Astrocyte (in vitro differentiated cells and primary cell): ENCODE results near the gene DOCK2. TPM values are rescaled to one million over a fixed set of nuclear protein-coding genes. Genes with fewer than 3 reads are reported as not detected.
A peak's percentile ranks its signal among the peaks of the same experiment; 100 is the strongest.
"Not testable (repeated sequence)": the region's sequence is repeated elsewhere in the genome, so short reads cannot be mapped to it uniquely, and the experiment has no call there.

Experiments
- DNase-seq: peaks from one replicate; pipeline ENCODE4 v3.0.0-alpha.2; 2010; ENCODE audit warnings: low read depth
- FAIRE-seq: peaks from 2 replicates; lab custom pipeline; 2011; peaks lifted over from hg19 to GRCh38; lab: Jason Lieb, UNC
- H2AFZ ChIP-seq: 2 replicates; pipeline ENCODE4 v1.6.0; 2012; ENCODE audit warnings: low read depth, low read length, inconsistent platforms
- H3K27ac ChIP-seq: 2 replicates; pipeline ENCODE4 v1.5.1; 2011; ENCODE audit warnings: low read depth, low read length, inconsistent platforms
- H3K27me3 ChIP-seq: 2 replicates; pipeline ENCODE4 v1.6.0; 2011; ENCODE audit warnings: low read length, inconsistent platforms; ENCODE audit not compliant: insufficient read depth
- H3K36me3 ChIP-seq: 2 replicates; pipeline ENCODE4 v1.5.1; 2011; ENCODE audit warnings: low read length, inconsistent platforms; ENCODE audit not compliant: insufficient read depth
- H3K4me1 ChIP-seq: 2 replicates; pipeline ENCODE4 v1.5.1; 2011; ENCODE audit warnings: low read length, inconsistent platforms; ENCODE audit not compliant: insufficient read depth
- H3K4me2 ChIP-seq: 2 replicates; pipeline ENCODE4 v1.6.0; 2012; ENCODE audit warnings: low read length, inconsistent platforms
- H3K4me3 ChIP-seq: 2 replicates; pipeline ENCODE4 v1.5.1; 2011; ENCODE audit warnings: low read depth, mild to moderate bottlenecking, low read length, inconsistent platforms; ENCODE audit not compliant: insufficient read depth
- H3K79me2 ChIP-seq: 2 replicates; pipeline ENCODE4 v1.6.0; 2012; ENCODE audit warnings: mild to moderate bottlenecking, low read length, inconsistent platforms; ENCODE audit not compliant: insufficient read depth
- H3K9ac ChIP-seq: 2 replicates; pipeline ENCODE4 v1.6.0; 2012; ENCODE audit warnings: mild to moderate bottlenecking, low read length, inconsistent platforms
- H3K9me3 ChIP-seq: 2 replicates; pipeline ENCODE4 v1.5.1; 2012; ENCODE audit warnings: low read depth, mild to moderate bottlenecking, low read length, inconsistent platforms; ENCODE audit not compliant: insufficient read depth
- H4K20me1 ChIP-seq: 2 replicates; pipeline ENCODE4 v1.6.0; 2012; ENCODE audit warnings: low read length, inconsistent platforms; ENCODE audit not compliant: insufficient read depth
- H3K27ac Mint-ChIP-seq: one replicate; pipeline ENCODE4 v1.8.0; 2021; ENCODE audit warnings: mild to moderate bottlenecking, mixed read lengths; ENCODE audit not compliant: unreplicated experiment
- H3K27me3 Mint-ChIP-seq: one replicate; pipeline ENCODE4 v1.8.0; 2021; ENCODE audit warnings: low read depth, mixed read lengths; ENCODE audit not compliant: unreplicated experiment
- H3K36me3 Mint-ChIP-seq: one replicate; pipeline ENCODE4 v1.8.0; 2021; ENCODE audit warnings: low read depth, mixed read lengths; ENCODE audit not compliant: unreplicated experiment
- H3K4me1 Mint-ChIP-seq: one replicate; pipeline ENCODE4 v1.8.0; 2021; ENCODE audit warnings: low read depth, mixed read lengths; ENCODE audit not compliant: unreplicated experiment
- H3K4me3 Mint-ChIP-seq: one replicate; pipeline ENCODE4 v1.8.0; 2021; ENCODE audit warnings: mild to moderate bottlenecking, moderate library complexity, mixed read lengths; ENCODE audit not compliant: unreplicated experiment
- H3K9me3 Mint-ChIP-seq: one replicate; pipeline ENCODE4 v1.8.0; 2021; ENCODE audit warnings: mild to moderate bottlenecking, mixed read lengths; ENCODE audit not compliant: unreplicated experiment
- EZH2 ChIP-seq: IDR thresholded peaks from 2 replicates; pipeline ENCODE4 v1.6.1; 2012; ENCODE audit warnings: mild to moderate bottlenecking, low read length, inconsistent platforms; ENCODE audit not compliant: insufficient read depth
- total RNA-seq: library from RNA; stranded (reverse); gene quantifications from 2 replicates; pipeline ENCODE4 v1.2.1, GENCODE V29; 2021
- TF ChIP-seq, protein P1 (sequence below): IDR thresholded peaks from 2 replicates; pipeline ENCODE4 v1.5.1; 2011; ENCODE audit warnings: low read depth, mild to moderate bottlenecking, inconsistent platforms, low read length, moderate library complexity; ENCODE audit not compliant: insufficient read depth

Gene DOCK2
- total RNA-seq, 1 donor from 2014 or later, result 0.66 TPM

DNA sequence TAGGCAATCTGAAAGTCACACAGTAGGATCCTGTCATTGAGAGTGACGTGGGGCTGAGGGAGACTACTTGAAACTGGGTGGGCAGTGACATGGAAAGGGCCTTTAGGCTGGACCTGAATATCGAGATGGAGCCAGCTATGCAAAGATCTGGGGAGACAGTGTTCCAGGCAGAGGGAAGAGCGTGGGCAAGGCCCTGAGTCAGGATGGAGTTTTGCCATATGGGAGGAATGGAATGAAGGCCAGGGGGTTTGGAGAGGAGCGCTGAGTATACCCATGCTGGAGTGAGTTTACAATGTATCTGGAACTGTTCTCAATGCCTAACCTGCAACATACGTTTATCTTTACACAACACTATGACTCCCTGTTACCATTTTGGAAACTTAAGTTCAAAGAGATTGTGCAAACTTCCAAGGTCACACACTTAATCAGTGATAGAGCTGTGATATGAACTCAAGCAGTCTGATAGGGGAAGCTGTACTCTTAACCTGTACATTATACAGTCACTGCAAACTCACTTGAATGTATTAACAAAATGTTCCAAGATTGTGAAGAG lies 309.7 kb downstream of the DOCK2 start:
- H3K36me3 ChIP-seq, result peaks cover 9% of the 10 kb centered on the region
- H3K4me1 ChIP-seq, result peaks cover 27% of the 10 kb centered on the region
- peaks cover 6% of the 10 kb centered on the region for H3K9me3 Mint-ChIP-seq
- peaks cover 83% of the 10 kb centered on the region for H3K79me2 ChIP-seq
- H3K4me2 ChIP-seq, result peak overlapping the region; percentile 69
- peak overlapping the region; percentile 78 for H3K27ac ChIP-seq
- peaks cover 12% of the 10 kb centered on the region for H3K4me1 Mint-ChIP-seq
- peak; percentile 60 for DNase-seq
- no peak overlapping the region for H2AFZ ChIP-seq
- TF ChIP-seq, protein P1, sequence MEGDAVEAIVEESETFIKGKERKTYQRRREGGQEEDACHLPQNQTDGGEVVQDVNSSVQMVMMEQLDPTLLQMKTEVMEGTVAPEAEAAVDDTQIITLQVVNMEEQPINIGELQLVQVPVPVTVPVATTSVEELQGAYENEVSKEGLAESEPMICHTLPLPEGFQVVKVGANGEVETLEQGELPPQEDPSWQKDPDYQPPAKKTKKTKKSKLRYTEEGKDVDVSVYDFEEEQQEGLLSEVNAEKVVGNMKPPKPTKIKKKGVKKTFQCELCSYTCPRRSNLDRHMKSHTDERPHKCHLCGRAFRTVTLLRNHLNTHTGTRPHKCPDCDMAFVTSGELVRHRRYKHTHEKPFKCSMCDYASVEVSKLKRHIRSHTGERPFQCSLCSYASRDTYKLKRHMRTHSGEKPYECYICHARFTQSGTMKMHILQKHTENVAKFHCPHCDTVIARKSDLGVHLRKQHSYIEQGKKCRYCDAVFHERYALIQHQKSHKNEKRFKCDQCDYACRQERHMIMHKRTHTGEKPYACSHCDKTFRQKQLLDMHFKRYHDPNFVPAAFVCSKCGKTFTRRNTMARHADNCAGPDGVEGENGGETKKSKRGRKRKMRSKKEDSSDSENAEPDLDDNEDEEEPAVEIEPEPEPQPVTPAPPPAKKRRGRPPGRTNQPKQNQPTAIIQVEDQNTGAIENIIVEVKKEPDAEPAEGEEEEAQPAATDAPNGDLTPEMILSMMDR, result no peak
- no peak for TF ChIP-seq EZH2
- peak overlapping the region; percentile 57 for H3K9ac ChIP-seq
- no peak overlapping the region for H3K4me3 Mint-ChIP-seq
- no peak for FAIRE-seq
- H4K20me1 ChIP-seq, result peaks cover 4% of the 10 kb centered on the region
- no peak overlapping the region for H3K27ac Mint-ChIP-seq
- H3K9me3 ChIP-seq, result no peaks in the 10 kb centered on the region
- H3K27me3 ChIP-seq, result no peaks in the 10 kb centered on the region
- no peaks in the 10 kb centered on the region for H3K36me3 Mint-ChIP-seq
- peaks cover 10% of the 10 kb centered on the region for H3K27me3 Mint-ChIP-seq
- H3K4me3 ChIP-seq, result no peak overlapping the region

DNA sequence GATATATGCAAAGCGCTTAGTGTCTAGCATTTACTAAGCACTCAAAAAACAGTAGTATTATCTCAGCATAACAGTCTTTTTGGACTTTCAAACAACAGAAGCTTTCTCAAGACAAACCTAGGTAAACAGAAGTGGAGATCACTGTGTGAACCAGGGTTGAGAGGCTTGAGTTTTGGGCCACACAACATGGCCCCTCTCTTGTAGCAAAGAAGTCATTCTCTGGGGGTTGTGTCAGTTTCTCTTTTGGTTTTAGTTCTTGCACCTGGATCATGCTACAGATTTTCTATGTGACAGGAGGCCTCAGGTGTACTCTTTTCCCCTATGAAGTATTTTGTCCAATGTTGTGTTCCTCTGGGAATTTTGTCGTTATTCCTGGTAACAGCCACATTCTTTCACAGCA lies 313.3 kb downstream of the DOCK2 start:
- peaks cover 9% of the 10 kb centered on the region for H3K36me3 ChIP-seq
- H3K4me1 ChIP-seq, result peaks cover 28% of the 10 kb centered on the region
- H3K27ac Mint-ChIP-seq, result no peak overlapping the region
- peaks cover 6% of the 10 kb centered on the region for H3K9me3 Mint-ChIP-seq
- H3K9ac ChIP-seq, result no peak overlapping the region
- H3K4me1 Mint-ChIP-seq, result peaks cover 16% of the 10 kb centered on the region
- no peak overlapping the region for H3K4me3 ChIP-seq
- TF ChIP-seq EZH2, result no peak
- TF ChIP-seq, protein P1, result no peak
- no peak overlapping the region for H3K4me3 Mint-ChIP-seq
- H3K36me3 Mint-ChIP-seq, result no peaks in the 10 kb centered on the region
- no peak overlapping the region for H3K4me2 ChIP-seq
- no peak overlapping the region for H3K27ac ChIP-seq
- FAIRE-seq (no peak), DNase-seq (no peak)
- H2AFZ ChIP-seq, result no peak overlapping the region
- peaks cover 12% of the 10 kb centered on the region for H3K27me3 Mint-ChIP-seq
- H3K79me2 ChIP-seq, result peaks cover 78% of the 10 kb centered on the region
- H3K27me3 ChIP-seq, result no peaks in the 10 kb centered on the region
- no peaks in the 10 kb centered on the region for H3K9me3 ChIP-seq
- H4K20me1 ChIP-seq, result peaks cover 8% of the 10 kb centered on the region

DNA sequence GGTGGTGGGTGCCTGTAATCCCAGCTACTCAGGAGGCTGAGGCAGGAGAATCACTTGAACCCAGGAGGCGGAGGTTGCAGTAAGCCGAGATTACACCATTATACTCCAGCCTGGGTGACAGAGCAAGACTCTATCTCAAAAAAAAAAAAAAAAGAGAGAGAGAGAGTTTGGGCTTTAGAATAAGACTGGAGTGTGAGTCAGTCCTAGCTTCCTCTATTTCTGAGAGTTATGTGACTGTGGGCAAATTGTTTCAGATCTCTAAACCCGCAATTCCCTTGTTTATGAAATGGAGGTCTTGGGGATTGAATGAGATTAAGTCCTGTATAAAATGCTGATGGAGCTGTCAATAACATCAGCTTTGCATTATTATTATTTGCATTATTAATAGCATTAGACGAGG lies 316.1 kb downstream of the DOCK2 start:
- FAIRE-seq, H3K27me3 ChIP-seq, H3K4me3 Mint-ChIP-seq, H2AFZ ChIP-seq, H3K9me3 Mint-ChIP-seq, H3K9me3 ChIP-seq, H3K9ac ChIP-seq, H3K4me1 Mint-ChIP-seq, H3K27ac Mint-ChIP-seq, H3K4me3 ChIP-seq, H3K4me1 ChIP-seq, H3K36me3 ChIP-seq, H3K27ac ChIP-seq, H3K36me3 Mint-ChIP-seq: not testable (repeated sequence)
- peak; percentile 68 for DNase-seq
- Histone ChIP-seq H4K20me1 (peaks cover 15% of the 10 kb centered on the region), H3K4me2 (peak overlapping the region; percentile 10), H3K79me2 (peaks cover 83% of the 10 kb centered on the region)
- H3K27me3 Mint-ChIP-seq, result peaks cover 17% of the 10 kb centered on the region
